ENCODE results near the gene SLC39A3. TPM values are rescaled to one million over a fixed set of nuclear protein-coding genes. Genes with fewer than 3 reads are reported as not detected.

The SLC39A3 gene
- total RNA-seq, 1 experiment from 2014 or later: 39.1 TPM

- TF ChIP-seq ZBTB33 (IDR thresholded peaks at IDR 0.05; ENCODE audit: extremely low read depth, insufficient replicate concordance, low read length) (no peak), MAX (IDR thresholded peaks at IDR 0.05) (no peak), SP1 (IDR thresholded peaks at IDR 0.05; ENCODE audit: low read depth) (no peak)
These were observed 5.1 kb downstream of the SLC39A3 start (continued) for GRCh38 chr19:2734589-2735288.

- DNase-seq (ENCODE audit: low read depth, low spot score): no peak
- H2AFZ ChIP-seq (ENCODE audit: low read depth, low read length, poor library complexity, severe bottlenecking): no peak overlapping the region
- peaks cover 15% of the 10 kb centered on the region for H3K79me2 ChIP-seq (ENCODE audit: insufficient read depth, low read length)
- intact Hi-C loops (cut with micrococcal nuclease): no loop called here
- ChIA-PET RAD21 (ENCODE audit: low non-redundant PET in 1 of 2, low total read pairs in 2 of 2, uncharacterized antibody in 2 of 2, unreplicated experiment in 2 of 2) (no interaction called here), CTCF (no interaction called here), POLR2A (no interaction called here)
- H3K27ac ChIP-seq (ENCODE audit: low read depth, low read length): no peak overlapping the region; the same call in 1 of the 2 replicates
- no peak overlapping the region for H3K4me2 ChIP-seq (ENCODE audit: low read length)
- no peak overlapping the region for H3K9ac ChIP-seq (ENCODE audit: low read length)
- no peaks in the 10 kb centered on the region for H3K27me3 ChIP-seq (ENCODE audit: insufficient read depth, low read length)
- H3K9me3 ChIP-seq (ENCODE audit: control insufficient read depth in 1 of 2, insufficient read depth in 1 of 2, low read depth in 1 of 2, low read length in 2 of 2): peaks cover 0 to 6% of the 10 kb centered on the region in 2 experiments; a peak in 1 of 4 replicates
- BruUV-seq (replicated peaks): no TSS peak
- no peak overlapping the region for H3K4me3 ChIP-seq (replicated peaks in 1 of 2; ENCODE audit: low read depth in 1 of 2, low read length in 2 of 2)
- TF ChIP-seq CTCF (IDR thresholded peaks at IDR 0.05 in 2 of 3, conservative IDR thresholded peaks at IDR 0.05 in 1 of 3; ENCODE audit: borderline replicate concordance in 1 of 3, insufficient read depth in 1 of 3, low read depth in 2 of 3, low read length in 2 of 3) (no peak), ZBTB33 (IDR thresholded peaks at IDR 0.05; ENCODE audit: extremely low read depth, insufficient replicate concordance, low read length) (no peak), FOSL1 (IDR thresholded peaks at IDR 0.05; ENCODE audit: low read depth) (no peak), POLR2AphosphoS5 (IDR thresholded peaks at IDR 0.05; ENCODE audit: low read depth, low read length) (no peak), RAD21 (IDR thresholded peaks at IDR 0.05; ENCODE audit: low read depth) (no peak), ZNF274 (IDR thresholded peaks at IDR 0.05; ENCODE audit: low read depth, low read length) (no peak), EZH2phosphoT487 (IDR thresholded peaks at IDR 0.05; ENCODE audit: borderline replicate concordance) (no peak), SRF (IDR thresholded peaks at IDR 0.05; ENCODE audit: low read depth) (no peak)
- no peaks in the 10 kb centered on the region for H4K20me1 ChIP-seq (ENCODE audit: insufficient read depth)
- no peak for ATAC-seq
- H3K36me3 ChIP-seq (ENCODE audit: control insufficient read depth in 1 of 2, insufficient read depth in 2 of 2, low read length in 2 of 2): peaks cover 3 to 17% of the 10 kb centered on the region in 2 experiments
- H3K9me2 ChIP-seq (ENCODE audit: insufficient read depth): no peaks in the 10 kb centered on the region
- H3K4me1 ChIP-seq (ENCODE audit: control insufficient read depth in 1 of 2, insufficient read depth in 2 of 2, low read length in 2 of 2): peaks cover 0 to 3% of the 10 kb centered on the region in 2 experiments; a peak in 1 of 4 replicates
These were observed 5.8 kb downstream of the SLC39A3 start for GRCh38 chr19:2733930-2734588.

Data from HCT116 (cell line).